OCI-LY1 (cell line): ENCODE measurements around the gene GALNT13.

Experiments used
- CTCF ChIP-seq: fragments of 200-600 bp; sonication (generic), shearing (Covaris generic); IDR thresholded peaks from 2 replicates; pipeline ENCODE4 v1.5.1; 2017; ENCODE audit warnings: mild to moderate bottlenecking, antibody characterized with exemption, low read length, moderate library complexity, mixed read lengths
- EZH2 ChIP-seq: fragments of 200-600 bp; sonication (generic), shearing (Covaris generic); IDR thresholded peaks from 2 replicates; pipeline ENCODE4 v1.8.0; 2017; ENCODE audit warnings: borderline replicate concordance, mixed run types, mild to moderate bottlenecking, antibody characterized with exemption, low read length, moderate library complexity, mixed read lengths

DNA sequence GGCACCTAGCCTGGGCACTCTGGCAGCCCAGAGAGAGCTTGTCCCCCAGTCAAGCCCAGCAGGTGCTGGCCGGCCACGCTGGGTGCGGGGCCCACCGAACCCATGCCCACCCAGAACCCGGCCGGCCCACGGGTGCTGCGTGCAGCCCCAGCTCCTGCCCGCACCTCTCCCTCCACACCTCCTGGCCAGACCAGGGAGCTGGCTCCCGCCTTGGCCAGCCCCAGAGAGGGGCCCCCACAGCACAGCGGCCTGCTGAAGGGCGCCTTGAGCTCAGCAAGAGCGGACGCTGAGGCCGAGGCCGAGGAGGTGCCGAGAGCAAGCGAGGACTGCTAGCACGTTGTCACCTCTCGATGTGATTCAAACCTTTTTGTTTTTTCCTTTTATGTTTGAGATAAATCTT, 419.8 kb downstream of the GALNT13 start:
- TF ChIP-seq CTCF, result no peak
- no peak for TF ChIP-seq EZH2
